Measurements from ENCODE around the gene EMP2. TPM values are rescaled to one million over a fixed set of nuclear protein-coding genes. Genes with fewer than 3 reads are reported as not detected.

The EMP2 gene
- total RNA-seq, 1 experiment from 2014 or later: 14.4 TPM

GRCh38 chr16:10510279-10510678, 70.1 kb downstream of the EMP2 start:
- Histone ChIP-seq H3K27me3 (ENCODE audit: insufficient read depth, low read length) (no peaks in the 10 kb centered on the region), H3K4ac (ENCODE audit: low read depth, low read length) (no peak overlapping the region)

More at GRCh38 chr16:10510279-10510678, 70.1 kb downstream of the EMP2 start:
- no peak overlapping the region for H3K18ac ChIP-seq (ENCODE audit: insufficient read length, low read depth, low read length)
- H2AFZ ChIP-seq (ENCODE audit: low read length): no peak overlapping the region
- no peaks in the 10 kb centered on the region for H3K9me3 ChIP-seq (ENCODE audit: control insufficient read depth, low read depth, low read length)
- H2BK12ac ChIP-seq (ENCODE audit: insufficient read length, low read depth, low read length): no peak overlapping the region
- H3K4me2 ChIP-seq (ENCODE audit: insufficient read depth, insufficient read length, low read length): no peak overlapping the region
- no peak overlapping the region for H4K8ac ChIP-seq (replicated peaks; ENCODE audit: insufficient read length, low read depth, low read length)
- no peak for TF ChIP-seq CTCF (conservative IDR thresholded peaks at IDR 0.05)
- H2BK120ac ChIP-seq (ENCODE audit: low read depth, low read length, poor library complexity, severe bottlenecking): no peak overlapping the region
- Mint-ChIP-seq H3K9me3 (peaks cover 2 to 4% of the 10 kb centered on the region in 2 experiments; a peak in 3 of 5 replicates), H3K4me1 (peaks cover 11 to 14% of the 10 kb centered on the region in 2 experiments), H3K27ac (no peak overlapping the region), H3K4me3 (no peak overlapping the region), H3K27me3 (ENCODE audit: low read depth) (no peaks in the 10 kb centered on the region), H3K36me3 (ENCODE audit: insufficient read depth in 1 of 3, low read depth in 3 of 3) (no peaks in the 10 kb centered on the region; a peak in 1 of 7 replicates)
- no peaks in the 10 kb centered on the region for H3K79me2 ChIP-seq (ENCODE audit: insufficient read depth, low read length)
- H2AK5ac ChIP-seq (ENCODE audit: insufficient read length, low read length): no peak overlapping the region
- no peak overlapping the region for H3T11ph ChIP-seq (ENCODE audit: low read length)
- no CpG with 5 or more reads among the region's 2 CpGs for WGBS (ENCODE audit: extremely low coverage, insufficient read length, low lambda C conversion rate)
- no peak overlapping the region for H2BK20ac ChIP-seq (ENCODE audit: low read depth, low read length, poor library complexity, severe bottlenecking)
- H4K5ac ChIP-seq (ENCODE audit: insufficient read length, low read depth, low read length): no peak overlapping the region
- DNase-seq: no peak
- no peaks in the 10 kb centered on the region for H3K79me1 ChIP-seq (ENCODE audit: insufficient read depth, low read depth, low read length, poor library complexity, severe bottlenecking)
- no peak overlapping the region for H3K9ac ChIP-seq (ENCODE audit: extremely low read depth, insufficient read length, low read length)
- H2BK5ac ChIP-seq (ENCODE audit: insufficient read length, low read length): no peak overlapping the region
- no peak overlapping the region for H3K14ac ChIP-seq (ENCODE audit: insufficient read depth, low read length)
- H3K27ac ChIP-seq (ENCODE audit: insufficient read length, low read depth, low read length): no peak overlapping the region
- H3K23ac ChIP-seq (ENCODE audit: insufficient read length, low read depth, low read length): no peak overlapping the region
- no peak overlapping the region for H2BK15ac ChIP-seq (ENCODE audit: low read depth, low read length)
- no peak overlapping the region for H4K91ac ChIP-seq (ENCODE audit: insufficient read length, low read depth, low read length)
- no peaks in the 10 kb centered on the region for H3K23me2 ChIP-seq (ENCODE audit: insufficient read length, low read depth, low read length, poor library complexity, severe bottlenecking)
- H3K56ac ChIP-seq (ENCODE audit: insufficient read length, low read depth, low read length): no peak overlapping the region
- peaks cover 1% of the 10 kb centered on the region; the same call in 1 of the 2 replicates for H3K4me1 ChIP-seq (ENCODE audit: insufficient read depth, low read length)
- no peaks in the 10 kb centered on the region for H4K20me1 ChIP-seq (ENCODE audit: control insufficient read depth, insufficient read depth, insufficient read length)

Data from H9 (cell line).